ENCODE results near the gene PLA2G10.
"Not testable (repeated sequence)": the region's sequence is repeated elsewhere in the genome, so short reads cannot be mapped to it uniquely, and the experiment has no call there.

PLA2G10 gene

GRCh38 chr16:14668556-14669223 lies 25.4 kb downstream of the PLA2G10 start:
- H3K4me3 ChIP-seq (ENCODE audit: low read depth, low read length) = no peak overlapping the region
- no peak for DNase-seq (ENCODE audit: low read depth)

GRCh38 chr16:14667347-14668266 lies 26.5 kb downstream of the PLA2G10 start:
- no peak for DNase-seq (ENCODE audit: low read depth)
- H3K4me3 ChIP-seq (ENCODE audit: low read depth, low read length) = no peak overlapping the region

- no peak for DNase-seq (ENCODE audit: low read depth)
Observed at GRCh38 chr16:14658063-14658462, 36.0 kb downstream of the PLA2G10 start.

GRCh38 chr16:14652726-14653125 lies 41.4 kb downstream of the PLA2G10 start:
- DNase-seq (ENCODE audit: low read depth) = no peak

More at GRCh38 chr16:14658063-14658462, 36.0 kb downstream of the PLA2G10 start:
- H3K4me3 ChIP-seq (ENCODE audit: low read depth, low read length) = no peak overlapping the region

GRCh38 chr16:14650629-14651028 lies 43.5 kb downstream of the PLA2G10 start:
- no peak overlapping the region for H3K4me3 ChIP-seq (ENCODE audit: low read depth, low read length)
- DNase-seq (ENCODE audit: low read depth) = no peak

More at GRCh38 chr16:14652726-14653125, 41.4 kb downstream of the PLA2G10 start:
- no peak overlapping the region for H3K4me3 ChIP-seq (ENCODE audit: low read depth, low read length)

- DNase-seq (ENCODE audit: low read depth) = no peak
Observed at GRCh38 chr16:14649816-14650215, 44.3 kb downstream of the PLA2G10 start.

DNA sequence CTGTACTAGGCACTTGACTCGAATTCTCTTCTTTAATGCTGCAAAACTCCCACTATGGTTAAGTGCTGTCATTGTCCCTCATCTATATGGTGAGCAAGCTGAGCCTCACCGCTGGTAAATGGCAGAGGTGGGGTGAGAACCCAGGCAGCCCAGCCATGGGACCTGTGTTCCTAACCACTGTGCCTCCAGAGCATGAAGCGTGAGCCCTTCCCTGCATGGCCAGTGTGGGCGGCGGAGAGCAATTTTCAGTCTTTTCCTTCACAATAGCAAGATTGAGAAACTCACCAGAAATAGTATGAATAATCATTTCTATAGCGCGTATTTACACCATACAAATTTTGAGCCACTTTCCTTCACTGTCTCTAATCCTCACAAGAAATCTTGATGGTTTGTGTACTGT lies 52.2 kb downstream of the PLA2G10 start:
- no peak overlapping the region for H3K4me3 ChIP-seq (ENCODE audit: low read depth, low read length)
- no peak for DNase-seq (ENCODE audit: low read depth)

More at GRCh38 chr16:14649816-14650215, 44.3 kb downstream of the PLA2G10 start:
- H3K4me3 ChIP-seq (ENCODE audit: low read depth, low read length) = no peak overlapping the region

DNA sequence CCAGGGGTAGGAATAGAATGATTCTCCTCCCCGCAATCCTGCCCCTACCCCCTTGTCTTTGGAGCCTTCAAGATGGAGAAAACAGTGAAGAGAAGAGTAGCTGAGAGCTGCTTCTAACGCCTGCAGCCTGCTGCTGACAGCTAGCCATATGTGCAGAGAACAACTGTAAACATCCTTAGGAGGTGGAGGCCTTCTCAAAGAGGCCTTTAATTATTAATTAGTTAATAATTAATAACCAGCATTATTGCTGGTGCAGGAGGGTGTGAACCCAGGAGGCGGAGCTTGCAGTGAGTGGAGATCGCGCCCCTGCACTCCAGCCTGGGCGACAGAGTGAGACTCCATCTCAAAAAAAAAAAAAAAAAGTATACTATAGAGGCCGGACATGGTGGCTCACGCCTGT lies 52.9 kb downstream of the PLA2G10 start:
- H3K4me3 ChIP-seq (ENCODE audit: low read depth, low read length) = no peak overlapping the region
- DNase-seq (ENCODE audit: low read depth) = no peak

DNA sequence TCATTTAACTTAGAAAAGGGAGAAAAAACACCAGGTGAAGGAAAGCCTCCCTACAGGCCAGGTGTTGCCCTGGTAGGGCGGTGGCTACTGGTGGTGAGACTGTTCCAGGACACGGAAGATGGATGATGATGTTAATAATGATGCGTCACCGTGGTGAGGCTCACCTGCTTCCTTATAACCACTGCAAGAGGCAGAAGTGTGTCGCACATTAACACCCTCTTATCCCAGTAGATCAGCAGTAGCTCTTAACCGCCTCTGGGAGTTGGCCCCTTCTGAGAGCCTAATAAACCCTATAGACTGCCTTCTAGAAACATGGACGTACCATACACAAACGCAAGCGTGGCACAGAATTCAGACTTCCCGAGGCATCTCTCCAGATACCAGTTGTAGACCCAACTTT lies 53.6 kb downstream of the PLA2G10 start:
- no peak overlapping the region for H3K4me3 ChIP-seq (ENCODE audit: low read depth, low read length)
- no peak for DNase-seq (ENCODE audit: low read depth)

DNA sequence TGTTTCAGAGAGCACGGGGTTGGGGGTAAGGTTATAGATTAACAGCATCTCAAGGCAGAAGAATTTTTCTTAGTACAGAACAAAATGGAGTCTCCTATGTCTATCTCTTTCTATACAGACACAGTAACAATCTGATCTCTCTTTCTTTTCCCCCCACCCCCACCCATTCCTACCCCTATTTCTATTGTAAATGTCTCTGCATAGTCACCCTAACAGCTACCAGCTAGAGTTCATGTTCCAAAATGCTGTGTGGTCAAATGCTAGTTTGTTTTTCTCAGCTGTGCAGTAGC lies 57.2 kb downstream of the PLA2G10 start:
- DNase-seq (ENCODE audit: low read depth); H3K4me3 ChIP-seq (ENCODE audit: low read depth, low read length): not testable (repeated sequence)

DNA sequence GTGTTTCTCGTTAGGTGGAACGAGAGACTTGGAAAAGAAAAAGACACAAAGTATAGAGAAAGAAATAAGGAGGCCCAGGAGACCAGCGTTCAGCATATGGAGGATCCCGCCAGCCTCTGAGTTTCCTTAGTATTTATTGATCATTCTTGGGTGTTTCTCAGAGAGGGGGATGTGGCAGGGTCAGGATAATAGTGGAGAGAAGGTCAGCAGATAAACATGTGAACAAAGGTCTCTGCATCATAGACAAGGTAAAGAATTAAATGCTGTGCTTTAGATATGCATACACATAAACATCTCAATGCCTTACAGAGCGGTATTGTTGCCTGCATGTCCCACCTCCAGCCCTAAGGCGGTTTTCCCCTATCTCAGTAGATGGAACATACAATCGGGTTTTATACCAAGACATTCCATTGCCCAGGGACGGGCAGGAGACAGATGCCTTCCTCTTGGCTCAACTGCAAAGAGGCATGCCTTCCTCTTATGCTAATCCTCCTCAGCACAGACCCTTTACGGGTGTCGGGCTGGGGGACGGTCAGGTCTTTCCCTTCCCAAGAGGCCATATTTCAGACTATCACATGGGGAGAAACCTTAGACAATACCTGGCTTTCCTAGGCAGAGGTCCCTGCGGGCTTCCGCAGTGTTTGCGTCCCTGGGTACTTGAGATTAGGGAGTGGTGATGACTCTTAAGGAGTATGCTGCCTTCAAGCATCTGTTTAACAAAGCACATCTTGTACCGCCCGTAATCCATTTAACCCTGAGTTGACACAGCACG lies 57.7 kb downstream of the PLA2G10 start:
- DNase-seq (ENCODE audit: low read depth); H3K4me3 ChIP-seq (ENCODE audit: low read depth, low read length): not testable (repeated sequence)

DNA sequence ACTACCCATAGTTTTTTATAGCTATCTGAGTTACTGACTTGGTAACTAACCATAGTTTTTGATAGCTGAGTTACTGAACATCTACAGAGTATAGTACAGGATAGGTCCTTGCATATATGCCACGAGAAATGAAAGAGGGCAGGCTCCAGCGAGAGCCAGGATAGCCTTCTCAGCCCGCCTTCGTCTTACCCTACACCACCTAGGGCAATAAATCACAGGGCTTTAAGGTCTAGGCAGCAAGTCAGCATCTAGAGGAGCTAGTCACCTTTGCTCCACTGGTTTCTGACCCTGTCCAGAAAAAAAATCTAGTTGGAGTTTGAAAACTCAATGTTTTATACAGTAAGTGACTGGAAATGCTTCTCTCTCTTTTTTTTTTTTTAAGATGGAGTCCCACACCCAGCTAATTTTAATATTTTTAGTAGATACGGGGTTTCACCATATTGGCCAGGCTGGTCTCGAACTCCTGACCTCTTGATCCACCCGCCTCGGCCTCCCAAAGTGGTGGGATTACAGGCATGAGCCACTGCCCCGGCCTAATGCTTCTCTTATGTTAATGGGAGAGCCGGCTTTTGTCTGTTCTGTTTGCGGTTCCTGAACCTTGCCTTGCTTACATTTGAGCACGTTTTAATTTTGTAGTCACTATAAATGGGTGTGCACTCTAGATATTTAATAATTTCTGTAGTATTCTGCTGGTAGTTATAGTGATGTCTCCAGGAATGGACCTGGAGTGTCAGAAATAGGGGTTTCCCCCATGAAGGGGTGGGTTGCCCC lies 58.5 kb downstream of the PLA2G10 start:
- DNase-seq (ENCODE audit: low read depth) = no peak
- no peak overlapping the region for H3K4me3 ChIP-seq (ENCODE audit: low read depth, low read length)

- DNase-seq (ENCODE audit: low read depth) = no peak
- H3K4me3 ChIP-seq (ENCODE audit: low read depth, low read length) = peak overlapping the region; percentile 96
Observed at GRCh38 chr16:14634389-14634725, 59.8 kb downstream of the PLA2G10 start.

DNA sequence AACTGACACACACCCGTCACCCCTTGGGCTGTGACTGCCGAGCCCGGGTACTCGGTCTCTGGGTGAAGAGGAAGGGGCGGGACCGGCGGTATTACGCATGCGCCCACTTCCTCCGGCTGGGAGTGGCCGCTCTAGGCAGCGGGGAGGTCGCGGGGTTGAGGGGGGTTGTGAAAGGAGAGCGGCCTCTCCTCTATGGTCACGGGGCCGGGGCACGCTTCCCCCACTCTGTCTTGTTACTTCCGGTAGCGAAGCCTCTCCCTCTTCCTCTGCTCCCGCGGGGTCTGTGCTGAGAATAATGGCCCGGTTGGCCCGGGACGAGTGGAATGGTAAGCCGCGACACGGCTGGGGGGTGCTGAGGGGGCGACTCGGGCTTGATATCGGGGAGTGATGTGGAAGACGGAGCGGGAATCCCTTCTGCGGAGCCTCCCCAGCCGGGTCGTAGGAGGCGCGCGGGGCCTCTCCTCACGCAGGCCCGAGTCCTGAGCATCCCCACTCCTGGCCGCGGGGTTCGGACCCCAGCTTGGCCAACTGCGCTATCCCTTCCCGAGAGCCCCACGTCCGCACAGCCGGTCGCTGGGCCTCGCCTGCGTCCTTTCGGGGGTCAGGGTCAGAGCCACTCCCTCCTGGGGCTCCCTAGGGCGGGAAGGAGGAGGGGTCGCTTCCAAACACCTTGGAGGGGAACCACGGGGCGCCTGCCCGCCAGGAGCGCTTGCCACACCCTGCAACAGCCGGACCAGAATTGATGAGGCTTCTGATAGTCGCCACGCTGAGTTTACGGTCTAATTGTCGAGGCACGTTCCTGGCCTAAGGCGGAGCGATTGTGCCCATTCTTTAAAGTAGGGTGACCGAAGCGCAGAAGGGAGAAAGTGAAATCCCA lies 61.2 kb downstream of the PLA2G10 start, which contains the start of gene BFAR:
Gene BFAR (plus strand): TSS at position 259 of the 877 bp plus-strand sequence. CDS start 11,396 bp downstream, outside the sequence.
- peak within 1 kb of the TSS; percentile 96 for H3K4me3 ChIP-seq (ENCODE audit: low read depth, low read length)
- DNase-seq (ENCODE audit: low read depth) = peak; percentile 84

- DNase-seq (ENCODE audit: low read depth) = not testable (repeated sequence)
- H3K4me3 ChIP-seq (ENCODE audit: low read depth, low read length) = peak overlapping the region; percentile 96
Observed at GRCh38 chr16:14630620-14631330, 63.3 kb downstream of the PLA2G10 start.

GRCh38 chr16:14629919-14630619 lies 64.0 kb downstream of the PLA2G10 start, which contains the start of gene PARN:
Gene PARN, minus strand, starts transcription at chr16:14630260. Its CDS starts 135 bp downstream, at chr16:14630125.
- H3K4me3 ChIP-seq (ENCODE audit: low read depth, low read length) = peak within 1 kb of the TSS; percentile 96
- peak; percentile 84 for DNase-seq (ENCODE audit: low read depth)

GRCh38 chr16:14629612-14629918 lies 64.5 kb downstream of the PLA2G10 start:
- no peak for DNase-seq (ENCODE audit: low read depth)
- H3K4me3 ChIP-seq (ENCODE audit: low read depth, low read length) = peak overlapping the region; percentile 96
